HepG2 (cell line): ENCODE results near the gene QTRT2. TPM values are rescaled to one million over a fixed set of nuclear protein-coding genes. Genes with fewer than 3 reads are reported as not detected.

ENCODE experiments used
- ATAD3A ChIP-seq: sonication (generic); formaldehyde crosslinking; IDR thresholded peaks from 2 replicates; pipeline ENCODE4 v1.4.0; 2020; ENCODE audit warnings: missing genetic modification reagents
- BRF2 ChIP-seq: sonication (generic); formaldehyde crosslinking; IDR thresholded peaks from 2 replicates; pipeline ENCODE4 v1.8.1; 2022; ENCODE audit warnings: mild to moderate bottlenecking, missing genetic modification reagents
- CBX5 ChIP-seq: sonication (generic); formaldehyde crosslinking; IDR thresholded peaks from 2 replicates; pipeline ENCODE4 v1.4.0; 2020; ENCODE audit warnings: missing genetic modification reagents, borderline replicate concordance
- ETS1 ChIP-seq: sonication (generic); formaldehyde crosslinking; IDR thresholded peaks from 2 replicates; pipeline ENCODE4 v1.4.0; 2020; ENCODE audit warnings: missing genetic modification reagents
- FOXP4 ChIP-seq: sonication (generic); formaldehyde crosslinking; IDR thresholded peaks from 2 replicates; pipeline ENCODE4 v1.4.0; 2020; ENCODE audit warnings: missing genetic modification reagents
- HCFC1 ChIP-seq: fragments of 150-350 bp; IDR thresholded peaks from 2 replicates; pipeline ENCODE4 v1.6.1; 2014; ENCODE audit warnings: low read depth, low read length
- LBX2 ChIP-seq: sonication (generic); formaldehyde crosslinking; IDR thresholded peaks from 2 replicates; pipeline ENCODE4 v1.5.0; 2020; ENCODE audit warnings: missing genetic modification reagents, mild to moderate bottlenecking, borderline replicate concordance
- MBNL3 ChIP-seq: fragments of 250-450 bp; sonication (Bioruptor Pico); conservative IDR thresholded peaks from 2 replicates; pipeline ENCODE4 v1.8.0; 2022; ENCODE audit warnings: mild to moderate bottlenecking, inconsistent platforms
- MTF2 ChIP-seq: sonication (generic); formaldehyde crosslinking; IDR thresholded peaks from 2 replicates; pipeline ENCODE4 v1.5.0; 2020; ENCODE audit warnings: missing genetic modification reagents, borderline replicate concordance
- MXI1 ChIP-seq: IDR thresholded peaks from 3 replicates; pipeline ENCODE4 v1.6.1; 2012; ENCODE audit warnings: low read depth, low read length, inconsistent platforms, borderline replicate concordance
- NFRKB ChIP-seq: fragments of 450-650 bp; IDR thresholded peaks from 2 replicates; pipeline ENCODE4 v1.6.1; 2017
- RBAK ChIP-seq: sonication (generic); formaldehyde crosslinking; IDR thresholded peaks from 2 replicates; pipeline ENCODE4 v1.5.1; 2020; ENCODE audit warnings: mild to moderate bottlenecking, missing genetic modification reagents
- RELA ChIP-seq: sonication (generic); formaldehyde crosslinking; IDR thresholded peaks from 2 replicates; pipeline ENCODE4 v1.4.0; 2020; ENCODE audit warnings: missing genetic modification reagents
- TCF7 ChIP-seq: sonication (generic); IDR thresholded peaks from 2 replicates; pipeline ENCODE4 v1.6.1; 2016; ENCODE audit warnings: antibody characterized with exemption, low read depth
- ZBTB10 ChIP-seq: sonication (generic); formaldehyde crosslinking; IDR thresholded peaks from 2 replicates; pipeline ENCODE4 v1.4.0; 2020; ENCODE audit warnings: missing genetic modification reagents, borderline replicate concordance
- ZNF124 ChIP-seq: sonication (generic); formaldehyde crosslinking; IDR thresholded peaks from 2 replicates; pipeline ENCODE4 v1.4.0; 2020; ENCODE audit warnings: missing genetic modification reagents
- ZNF263 ChIP-seq: sonication (generic); formaldehyde crosslinking; IDR thresholded peaks from 2 replicates; pipeline ENCODE4 v1.4.0; 2020; ENCODE audit warnings: missing genetic modification reagents
- ZNF33B ChIP-seq: sonication (generic); formaldehyde crosslinking; IDR thresholded peaks from 2 replicates; pipeline ENCODE4 v1.5.1; 2020; ENCODE audit warnings: mild to moderate bottlenecking, missing genetic modification reagents
- ZNF430 ChIP-seq: sonication (generic); formaldehyde crosslinking; IDR thresholded peaks from 2 replicates; pipeline ENCODE4 v1.9.0; 2021; ENCODE audit warnings: mild to moderate bottlenecking, missing genetic modification reagents
- ZNF616 ChIP-seq: sonication (generic); formaldehyde crosslinking; IDR thresholded peaks from 2 replicates; pipeline ENCODE4 v1.5.0; 2020; ENCODE audit warnings: low read depth, mild to moderate bottlenecking, missing genetic modification reagents
- ZNF720 ChIP-seq: sonication (generic); formaldehyde crosslinking; IDR thresholded peaks from 2 replicates; pipeline ENCODE4 v1.4.0; 2020; ENCODE audit warnings: missing genetic modification reagents
- ZNF891 ChIP-seq: sonication (generic); formaldehyde crosslinking; IDR thresholded peaks from 2 replicates; pipeline ENCODE4 v1.5.0; 2020; ENCODE audit warnings: mild to moderate bottlenecking, missing genetic modification reagents
- polyA plus RNA-seq, 8 experiments: library from polyadenylated mRNA; depleted of rRNA in 3 of 8; stranded (reverse) in 7 of 8; unstranded in 1 of 8; fragments of >200 nt; fragmentation: Illumina TruSeq in 4 of 8; extraction: Trizol in 4 of 8; gene quantifications; 2 replicates each; pipeline versions ENCODE4 v1.2.1 to v1.2.3, GENCODE V29; 2011 to 2016; ENCODE audit warnings: low read depth in 4 of 8, missing spikeins in 1 of 8, mixed read lengths in 1 of 8; ENCODE audit not compliant: insufficient read depth in 1 of 8
- total RNA-seq, 5 experiments: library from RNA; depleted of rRNA; stranded (reverse); fragments of >200 nt; fragmentation: Illumina TruSeq; extraction: Trizol; gene quantifications; 2 replicates each; pipeline ENCODE4 v1.2.3, GENCODE V29; 2016; ENCODE audit warnings: low read depth in 1 of 5

The QTRT2 gene
- total and polyA plus RNA-seq, 2 of the 13 experiments (the other 11 are each of a cell fraction or from before 2014, with no cell fraction given): 7.1 to 33.4 TPM

- no peak for TF ChIP-seq ZBTB10 (CRISPR knock-in tag)
- no peak for TF ChIP-seq MTF2 (CRISPR knock-in tag)
- TF ChIP-seq BRF2 (CRISPR knock-in tag): no peak
- no peak for TF ChIP-seq NFRKB
- TF ChIP-seq ZNF430 (CRISPR knock-in tag): no peak
- 0 out of 2 replicates have a peak, but pooled peaks have one; percentile 55 for TF ChIP-seq ETS1 (CRISPR knock-in tag)
- no peak for TF ChIP-seq ZNF720 (CRISPR knock-in tag)
- peak; percentile 99 for TF ChIP-seq MXI1
- TF ChIP-seq HCFC1: peak; percentile 99
- TF ChIP-seq RBAK (CRISPR knock-in tag): no peak
- TF ChIP-seq FOXP4 (CRISPR knock-in tag): peak; percentile 64
- TF ChIP-seq CBX5 (CRISPR knock-in tag): no peak
- TF ChIP-seq TCF7: no peak
- no peak for TF ChIP-seq ZNF616 (CRISPR knock-in tag)
- peak; percentile 47; the same call in 1 of the 2 replicates for TF ChIP-seq ZNF124 (CRISPR knock-in tag)
- TF ChIP-seq LBX2: no peak
- peak; percentile 61; the same call in 1 of the 2 replicates for TF ChIP-seq ZNF33B
- TF ChIP-seq RELA (CRISPR knock-in tag): 0 out of 2 replicates have a peak, but pooled peaks have one; percentile 54
- TF ChIP-seq ZNF891 (CRISPR knock-in tag): peak; percentile 77
- no peak for TF ChIP-seq ATAD3A (CRISPR knock-in tag)
- no peak for TF ChIP-seq ZNF263 (CRISPR knock-in tag)
- TF ChIP-seq MBNL3 (CRISPR knock-in tag): no peak
These were observed at the start of gene QTRT2, which contains the start of gene CCDC191 (continued) for GRCh38 chr3:114056130-114057010.
